K562 (cell line): ENCODE results near the gene GDF2. TPM values are rescaled to one million over a fixed set of nuclear protein-coding genes. Genes with fewer than 3 reads are reported as not detected.

ENCODE experiments used
- ARNT ChIP-seq, 2 experiments: fragments of 450-650 bp; IDR thresholded peaks; 2 replicates each; pipeline ENCODE4 v1.6.1; 2016; ENCODE audit warnings: mild to moderate bottlenecking in 1 of 2
- ATF6 ChIP-seq: sonication (generic); formaldehyde crosslinking; IDR thresholded peaks from 2 replicates; pipeline ENCODE4 v1.4.0; 2020; ENCODE audit warnings: mild to moderate bottlenecking, missing genetic modification reagents
- CHD4 ChIP-seq: fragments of 200-600 bp; sonication (generic); IDR thresholded peaks from 3 replicates; pipeline ENCODE4 v1.6.1; 2012; ENCODE audit warnings: low read depth, mild to moderate bottlenecking, mixed read lengths, low read length, inconsistent platforms; ENCODE audit not compliant: insufficient read depth, insufficient replicate concordance, poor library complexity, severe bottlenecking
- FOXP4 ChIP-seq: sonication (generic); formaldehyde crosslinking; IDR thresholded peaks from 2 replicates; pipeline ENCODE4 v1.8.0; 2022; ENCODE audit warnings: mild to moderate bottlenecking, missing genetic modification reagents, borderline replicate concordance
- HDGF ChIP-seq: fragments of 450-650 bp; IDR thresholded peaks from 2 replicates; pipeline ENCODE4 v1.6.1; 2016
- KLF13 ChIP-seq: fragments of 450-650 bp; IDR thresholded peaks from 2 replicates; pipeline ENCODE4 v1.6.1; 2016; ENCODE audit warnings: missing genetic modification characterization, low read depth, mild to moderate bottlenecking, missing compliant biosample characterization, moderate library complexity, borderline replicate concordance
- LCOR ChIP-seq: sonication (generic); formaldehyde crosslinking; IDR thresholded peaks from 2 replicates; pipeline ENCODE4 v1.8.0; 2022; ENCODE audit warnings: mild to moderate bottlenecking, missing genetic modification reagents
- NUFIP1 ChIP-seq: fragments of 450-650 bp; IDR thresholded peaks from 2 replicates; pipeline ENCODE4 v1.6.1; 2018; ENCODE audit not compliant: partially characterized antibody
- RBM22 ChIP-seq: fragments of 200-400 bp; formaldehyde crosslinking; IDR thresholded peaks from 2 replicates; pipeline ENCODE4 v1.6.1; 2018; ENCODE audit warnings: low read length, low read depth; ENCODE audit not compliant: poor library complexity, severe bottlenecking
- RHOXF2B ChIP-seq: fragments of 250-450 bp; sonication (Bioruptor Pico); conservative IDR thresholded peaks from 2 replicates; pipeline ENCODE4 v1.5.1; 2021
- SP1 ChIP-seq: sonication (generic); formaldehyde crosslinking; IDR thresholded peaks from 2 replicates; pipeline ENCODE4 v1.8.1; 2022; ENCODE audit warnings: mild to moderate bottlenecking, missing genetic modification reagents
- SRSF7 ChIP-seq: fragments of 200-400 bp; formaldehyde crosslinking; optimal IDR thresholded peaks from 2 replicates; pipeline ENCODE3; 2017; ENCODE audit warnings: mild to moderate bottlenecking, low read depth, low read length
- ZBTB17 ChIP-seq: fragments of 450-650 bp; formaldehyde crosslinking; IDR thresholded peaks from 2 replicates; pipeline ENCODE4 v1.4.0; 2020; ENCODE audit warnings: mild to moderate bottlenecking
- ZBTB49 ChIP-seq: sonication (generic); formaldehyde crosslinking; IDR thresholded peaks from 2 replicates; pipeline ENCODE4 v1.8.0; 2022; ENCODE audit warnings: missing genetic modification reagents, mild to moderate bottlenecking, borderline replicate concordance
- ZFX ChIP-seq: sonication (generic); formaldehyde crosslinking; IDR thresholded peaks from 2 replicates; pipeline ENCODE4 v1.8.0; 2022; ENCODE audit warnings: mild to moderate bottlenecking, missing genetic modification reagents, moderate library complexity
- ZNF444 ChIP-seq: fragments of 250-450 bp; sonication (Bioruptor Pico); IDR thresholded peaks from 2 replicates; pipeline ENCODE4 v1.4.0; 2020; ENCODE audit warnings: mild to moderate bottlenecking, moderate library complexity
- ZNF764 ChIP-seq: fragments of 250-450 bp; sonication (Bioruptor Pico); IDR thresholded peaks from 2 replicates; pipeline ENCODE4 v1.4.0; 2020; ENCODE audit warnings: low read depth, mild to moderate bottlenecking, moderate library complexity
- polyA plus RNA-seq, 8 experiments: library from polyadenylated mRNA; depleted of rRNA in 4 of 8; stranded (reverse) in 5 of 8; unstranded in 3 of 8; fragments of >200 nt; fragmentation: Nextera tagmentation in 2 of 8; fragmentation: Illumina TruSeq in 1 of 8; extraction: Ambion mirVana in 2 of 8; extraction: Trizol in 1 of 8; gene quantifications; 2 replicates each; pipeline versions ENCODE4 v1.2.1 to v1.2.3, GENCODE V29; 2011 to 2014; ENCODE audit warnings: inconsistent platforms in 1 of 8, missing spikeins in 1 of 8
- total RNA-seq, 7 experiments: library from RNA; depleted of rRNA in 6 of 7; stranded (reverse); fragments of >200 nt in 6 of 7; fragmentation: Illumina TruSeq in 2 of 7; extraction: Trizol in 2 of 7; gene quantifications; 2 replicates each; pipeline versions ENCODE4 v1.2.1 to v1.2.3, GENCODE V29; 2011 to 2021; ENCODE audit warnings: low replicate concordance in 1 of 7
- TF ChIP-seq, protein P1 (sequence below): fragments of 450-650 bp; conservative IDR thresholded peaks from 2 replicates; pipeline ENCODE4 v1.6.1; 2016; ENCODE audit warnings: missing genetic modification characterization, low read depth, mild to moderate bottlenecking, control low read depth, missing compliant biosample characterization
- TF ChIP-seq, protein P2 (sequence below): fragments of 250-450 bp; sonication (Bioruptor Pico); IDR thresholded peaks from 2 replicates; pipeline ENCODE4 v1.6.1; 2021; ENCODE audit warnings: mild to moderate bottlenecking

The GDF2 gene
- total and polyA plus RNA-seq, 9 of the 15 experiments (the other 6 are each of a cell fraction or from before 2014, with no cell fraction given): 0.08 to 0.58 (median 0.27) TPM; not detected in 2

DNA sequence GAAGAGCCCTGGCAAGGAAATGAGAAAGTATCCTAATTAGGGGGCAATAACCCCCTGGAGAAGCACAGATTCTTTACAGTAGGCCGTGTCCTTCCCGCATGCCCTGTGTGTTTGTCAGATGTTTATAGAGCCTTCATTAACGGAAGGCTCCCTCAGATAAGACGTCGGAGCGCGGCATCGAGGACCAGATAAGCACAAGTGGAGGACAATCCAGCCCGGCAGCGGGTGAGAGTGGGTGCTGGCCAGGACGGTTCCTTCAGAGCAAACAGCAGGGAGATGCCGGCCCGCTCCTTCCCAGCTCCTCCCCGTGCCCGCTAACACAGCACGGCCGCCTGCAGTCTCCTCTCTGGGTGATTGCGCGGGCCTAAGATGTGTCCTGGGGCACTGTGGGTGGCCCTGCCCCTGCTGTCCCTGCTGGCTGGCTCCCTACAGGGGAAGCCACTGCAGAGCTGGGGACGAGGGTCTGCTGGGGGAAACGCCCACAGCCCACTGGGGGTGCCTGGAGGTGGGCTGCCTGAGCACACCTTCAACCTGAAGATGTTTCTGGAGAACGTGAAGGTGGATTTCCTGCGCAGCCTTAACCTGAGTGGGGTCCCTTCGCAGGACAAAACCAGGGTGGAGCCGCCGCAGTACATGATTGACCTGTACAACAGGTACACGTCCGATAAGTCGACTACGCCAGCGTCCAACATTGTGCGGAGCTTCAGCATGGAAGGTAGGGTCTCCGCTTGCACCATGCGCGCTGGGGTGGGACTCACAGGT lies at the start of gene GDF2 (continued):
- TF ChIP-seq, protein P1, sequence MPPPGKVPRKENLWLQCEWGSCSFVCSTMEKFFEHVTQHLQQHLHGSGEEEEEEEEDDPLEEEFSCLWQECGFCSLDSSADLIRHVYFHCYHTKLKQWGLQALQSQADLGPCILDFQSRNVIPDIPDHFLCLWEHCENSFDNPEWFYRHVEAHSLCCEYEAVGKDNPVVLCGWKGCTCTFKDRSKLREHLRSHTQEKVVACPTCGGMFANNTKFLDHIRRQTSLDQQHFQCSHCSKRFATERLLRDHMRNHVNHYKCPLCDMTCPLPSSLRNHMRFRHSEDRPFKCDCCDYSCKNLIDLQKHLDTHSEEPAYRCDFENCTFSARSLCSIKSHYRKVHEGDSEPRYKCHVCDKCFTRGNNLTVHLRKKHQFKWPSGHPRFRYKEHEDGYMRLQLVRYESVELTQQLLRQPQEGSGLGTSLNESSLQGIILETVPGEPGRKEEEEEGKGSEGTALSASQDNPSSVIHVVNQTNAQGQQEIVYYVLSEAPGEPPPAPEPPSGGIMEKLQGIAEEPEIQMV (tag): no peak
- no peak for TF ChIP-seq RHOXF2B (CRISPR knock-in tag)
- no peak for TF ChIP-seq ZBTB49
- TF ChIP-seq LCOR (CRISPR knock-in tag): no peak
- no peak for TF ChIP-seq KLF13 (tag)
- TF ChIP-seq ARNT (IDR thresholded peaks at IDR 0.05): 0 out of 4 replicates have a peak, but pooled peaks of 1 of the 2 experiments have one; percentile 34
- TF ChIP-seq ZFX (CRISPR knock-in tag): no peak
- TF ChIP-seq HDGF: no peak
- no peak for TF ChIP-seq SRSF7
- TF ChIP-seq ZNF764: no peak
- TF ChIP-seq ATF6 (CRISPR knock-in tag): no peak
- TF ChIP-seq, protein P2, sequence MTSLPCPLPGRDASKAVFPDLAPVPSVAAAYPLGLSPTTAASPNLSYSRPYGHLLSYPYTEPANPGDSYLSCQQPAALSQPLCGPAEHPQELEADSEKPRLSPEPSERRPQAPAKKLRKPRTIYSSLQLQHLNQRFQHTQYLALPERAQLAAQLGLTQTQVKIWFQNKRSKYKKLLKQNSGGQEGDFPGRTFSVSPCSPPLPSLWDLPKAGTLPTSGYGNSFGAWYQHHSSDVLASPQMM (CRISPR knock-in tag): no peak
- no peak for TF ChIP-seq RBM22
- no peak for TF ChIP-seq SP1 (CRISPR knock-in tag)
- TF ChIP-seq NUFIP1: no peak
- TF ChIP-seq ZBTB17 (CRISPR knock-in tag): no peak
- no peak for TF ChIP-seq CHD4
- no peak for TF ChIP-seq ZNF444 (CRISPR knock-in tag)
- TF ChIP-seq FOXP4 (CRISPR knock-in tag): no peak
